Natural killer cell (primary cell): Measurements from ENCODE around the gene NUDT16L1. TPM values are rescaled to one million over a fixed set of nuclear protein-coding genes. Genes with fewer than 3 reads are reported as not detected.
A peak's percentile ranks its signal among the peaks of the same experiment; 100 is the strongest.

Experiments
- ATAC-seq, 3 donors: fragments of 150-1000 bp in 2 of 3; fragments of 200-7000 bp in 1 of 3; cut with Tn5 transposase; 1 replicate in 1 of 3; 2 replicates in 2 of 3; pipeline ENCODE4 v1.10.0; 2021; ENCODE audit warnings: mild to moderate bottlenecking in 2 of 3, moderate library complexity in 2 of 3
- DNase-seq, 2 donors: peaks; one replicate each; pipeline versions ENCODE4 v3.0.0 to v3.0.0-alpha.2; 2013 to 2021; ENCODE audit warnings: mixed read lengths in 1 of 2
- H3K27ac ChIP-seq: one replicate; pipeline ENCODE4 v1.5.1; 2013; ENCODE audit warnings: mild to moderate bottlenecking, low read length
- H3K27me3 ChIP-seq: one replicate; pipeline ENCODE4 v1.6.1; 2013; ENCODE audit warnings: low read length; ENCODE audit not compliant: control insufficient read depth, insufficient read depth
- H3K36me3 ChIP-seq: one replicate; pipeline ENCODE4 v1.6.1; 2013; ENCODE audit warnings: low read length; ENCODE audit not compliant: control insufficient read depth, insufficient read depth
- H3K4me1 ChIP-seq: one replicate; pipeline ENCODE4 v1.6.1; 2013; ENCODE audit warnings: low read length; ENCODE audit not compliant: control insufficient read depth, insufficient read depth
- H3K4me3 ChIP-seq: one replicate; pipeline ENCODE4 v1.5.1; 2013; ENCODE audit warnings: low read length
- H3K9me3 ChIP-seq: one replicate; pipeline ENCODE4 v1.6.1; 2013; ENCODE audit warnings: low read length; ENCODE audit not compliant: control insufficient read depth, insufficient read depth
- H3K27ac Mint-ChIP-seq, 2 donors: one replicate each; pipeline ENCODE4 v1.8.0; 2022; ENCODE audit warnings: mild to moderate bottlenecking in 2 of 2, mixed read lengths in 2 of 2, moderate library complexity in 1 of 2
- H3K27me3 Mint-ChIP-seq, 2 donors: one replicate each; pipeline ENCODE4 v1.8.0; 2022; ENCODE audit warnings: low read depth in 2 of 2, mixed read lengths in 2 of 2
- H3K36me3 Mint-ChIP-seq: one replicate; pipeline ENCODE4 v1.8.0; 2022; ENCODE audit warnings: mixed read lengths
- H3K4me1 Mint-ChIP-seq, 2 donors: one replicate each; pipeline ENCODE4 v1.8.0; 2022; ENCODE audit warnings: mixed read lengths in 2 of 2
- H3K4me3 Mint-ChIP-seq: one replicate; pipeline ENCODE4 v1.8.0; 2022; ENCODE audit warnings: mild to moderate bottlenecking, moderate library complexity, mixed read lengths
- H3K9me3 Mint-ChIP-seq, 2 donors: one replicate each; pipeline ENCODE4 v1.8.0; 2022; ENCODE audit warnings: mixed read lengths in 2 of 2
- CTCF ChIP-seq: fragments of 200-600 bp; IDR thresholded peaks from one replicate; pipeline ENCODE4 v1.8.0; 2022; ENCODE audit warnings: antibody characterized with exemption
- WGBS: methylation state at CpG from one replicate; pipeline ENCODE4 v1.1.7; 2013; ENCODE audit warnings: missing lambda C conversion rate; ENCODE audit not compliant: insufficient coverage; 5-methylcytosine and 5-hydroxymethylcytosine counted together
- intact Hi-C: fragments of 100-400 bp; cut with micrococcal nuclease; formaldehyde crosslinking; loops from one replicate; pipeline ENCODE4 v1.14.2; 2022
- total RNA-seq, 4 donors: library from RNA; stranded (reverse); fragments of 120-200 nt in 1 of 4; gene quantifications; one replicate each; pipeline versions ENCODE4 v1.2.3 to v1.2.4, GENCODE V29; 2013 to 2022

The NUDT16L1 gene
- total RNA-seq, 3 donors from 2014 or later (not counting 1 experiment from before 2014, with no cell fraction given), result 30.8 to 39.1 (median 35.0) TPM

DNA sequence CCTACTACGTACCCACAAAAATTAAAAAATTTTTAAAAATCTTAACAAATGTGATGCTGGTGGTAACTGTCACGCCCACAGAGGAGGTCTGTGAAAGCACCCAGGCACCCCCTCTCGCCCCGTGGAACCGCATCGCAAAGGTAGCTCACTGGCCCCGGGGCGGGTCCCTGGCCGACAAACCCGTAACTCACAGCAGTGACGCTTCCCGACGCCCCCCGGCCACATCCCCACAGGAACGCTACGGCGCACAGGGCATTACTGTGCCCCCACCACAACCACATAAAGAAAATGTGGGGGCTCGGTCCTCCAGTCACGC, 40.3 kb downstream of the NUDT16L1 start:
- no peaks in the 10 kb centered on the region for H3K27me3 Mint-ChIP-seq
- ATAC-seq (peak in 1 of 3 donors; percentile 4), DNase-seq (peak in 1 of 2 donors; percentile 50)
- Histone ChIP-seq H3K4me3 (peak overlapping the region; percentile 97), H3K36me3 (peaks cover 10% of the 10 kb centered on the region), H3K27me3 (no peaks in the 10 kb centered on the region), H3K4me1 (peaks cover 18% of the 10 kb centered on the region), H3K9me3 (no peaks in the 10 kb centered on the region), H3K27ac (no peak overlapping the region)
- TF ChIP-seq CTCF, result no peak
- H3K4me3 Mint-ChIP-seq, result peak overlapping the region; percentile 90
- peaks cover 12 to 26% of the 10 kb centered on the region in 2 donors for H3K4me1 Mint-ChIP-seq
- WGBS, result 0% methylated on average over 19 of the region's 19 CpGs
- H3K27ac Mint-ChIP-seq, result peak overlapping the region; percentile 87 to 91
- H3K9me3 Mint-ChIP-seq, result no peaks in the 10 kb centered on the region
- H3K36me3 Mint-ChIP-seq, result no peaks in the 10 kb centered on the region
- intact Hi-C loops, result loop anchor here (1.0 to 2.0 kb wide), 3 partner anchors 35 to 69 kb away; partner anchors contain the start of genes NUDT16L1 and ROGDI

DNA sequence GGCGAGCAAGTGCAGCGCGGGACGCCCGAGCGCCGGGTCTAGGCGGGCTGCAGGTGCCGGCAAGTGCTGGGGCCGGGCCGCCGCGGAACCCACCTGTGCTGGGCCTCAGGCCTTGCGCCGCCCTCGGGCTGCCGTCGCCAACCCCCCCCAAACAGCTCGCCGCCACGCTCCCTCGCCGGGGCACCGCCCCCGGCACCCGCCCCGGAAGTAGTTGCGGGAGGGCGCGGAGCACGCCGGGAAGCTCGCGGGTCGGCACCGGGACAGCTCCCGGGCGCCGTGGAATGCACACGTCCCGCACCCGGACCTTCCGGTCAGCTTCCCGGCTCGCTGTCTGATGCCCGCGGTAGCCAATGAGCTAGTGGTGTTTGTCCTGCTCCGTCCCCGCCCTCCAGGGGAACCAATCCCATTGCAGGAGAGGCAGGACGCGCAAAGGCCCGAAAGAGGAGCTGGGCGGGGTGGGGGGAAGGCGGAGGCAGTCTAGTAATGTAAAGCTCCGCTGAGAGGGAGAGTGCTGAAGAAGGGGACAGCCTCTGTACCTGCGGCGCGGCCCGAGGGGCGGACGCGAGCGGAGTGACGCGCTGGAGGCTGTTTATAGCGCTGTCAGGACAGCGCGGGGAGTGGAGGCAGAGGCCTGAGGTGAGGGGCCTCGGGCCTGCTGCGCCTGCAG, 40.8 kb downstream of the NUDT16L1 start, which contains the start of the genes ANKS3 and DNAAF8:
Gene ANKS3 (minus strand): TSS at position 209 of the 667 bp plus-strand sequence. CDS start 4,122 bp downstream, outside the sequence.
Gene DNAAF8 (plus strand): TSS at position 475 of the 667 bp plus-strand sequence. CDS start 1,978 bp downstream, outside the sequence.
- Histone ChIP-seq H3K36me3 (peaks cover 6% of the 10 kb centered on the region), H3K27ac (peak within 1 kb of the TSS; percentile 73), H3K9me3 (no peaks in the 10 kb centered on the region), H3K4me1 (peaks cover 18% of the 10 kb centered on the region), H3K4me3 (peak within 1 kb of the TSS; percentile 97), H3K27me3 (no peaks in the 10 kb centered on the region)
- intact Hi-C loops, result loop anchor here (1.0 to 2.0 kb wide), 3 partner anchors 35 to 69 kb away; partner anchors contain the start of genes NUDT16L1 and ROGDI
- H3K27ac Mint-ChIP-seq, result peak within 1 kb of the TSS; percentile 87 to 91
- peak within 1 kb of the TSS; percentile 90 for H3K4me3 Mint-ChIP-seq
- H3K27me3 Mint-ChIP-seq, result no peaks in the 10 kb centered on the region
- under 1% methylated on average over 70 of the region's 70 CpGs for WGBS
- ATAC-seq (peak; percentile 74 to 87 (median 78)), DNase-seq (peak; percentile 78 to 89)
- TF ChIP-seq CTCF, result no peak
- H3K9me3 Mint-ChIP-seq, result no peaks in the 10 kb centered on the region
- no peaks in the 10 kb centered on the region for H3K36me3 Mint-ChIP-seq
- H3K4me1 Mint-ChIP-seq, result peaks cover 12 to 24% of the 10 kb centered on the region in 2 donors

DNA sequence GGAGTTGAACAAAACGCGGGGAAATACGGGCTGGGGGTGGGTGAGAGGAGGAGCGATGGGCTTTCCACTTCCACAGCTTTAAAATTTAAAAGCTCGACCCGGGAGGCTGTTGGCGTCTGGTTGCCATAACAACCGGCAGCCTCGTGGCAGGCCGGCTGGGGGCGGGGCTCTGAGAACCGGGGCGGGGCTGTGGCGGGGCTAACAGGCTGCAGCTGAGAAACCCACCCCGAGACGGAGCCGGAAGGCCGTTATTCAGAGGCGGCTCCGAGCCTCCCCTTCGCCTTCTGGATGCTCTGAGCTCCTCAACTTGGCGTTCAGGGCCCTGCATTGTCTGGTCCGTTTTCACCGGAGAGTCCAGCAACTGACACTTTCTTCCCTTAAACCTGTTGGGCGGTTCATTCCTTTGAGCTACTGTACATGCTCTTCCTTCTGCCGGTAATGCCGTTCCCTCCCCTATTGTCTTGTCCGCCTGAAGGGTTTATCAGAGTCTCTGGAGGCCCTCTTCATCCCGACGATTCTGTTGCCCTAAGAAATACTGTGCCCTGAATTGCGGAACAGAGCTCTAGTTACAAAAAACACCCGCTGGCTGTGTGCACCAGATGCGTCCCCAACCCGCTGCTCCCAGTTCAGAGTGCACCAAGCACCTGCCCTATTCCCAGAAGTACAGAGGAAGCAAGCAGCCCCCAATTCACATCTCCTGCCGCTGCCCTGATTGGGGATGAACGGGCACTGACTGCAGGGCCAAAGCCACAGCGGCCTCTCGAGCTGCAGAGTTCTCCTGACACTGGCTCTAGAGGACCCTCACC, 41.6 kb downstream of the NUDT16L1 start:
- Mint-ChIP-seq H3K36me3 (no peaks in the 10 kb centered on the region), H3K27ac (peak overlapping the region; percentile 87 to 91), H3K4me1 (peaks cover 12 to 24% of the 10 kb centered on the region in 2 donors), H3K27me3 (no peaks in the 10 kb centered on the region), H3K9me3 (no peaks in the 10 kb centered on the region), H3K4me3 (peak overlapping the region; percentile 90)
- ATAC-seq (peak; percentile 82 to 91 (median 83)), DNase-seq (peak; percentile 92 to 95)
- H3K4me1 ChIP-seq, result peaks cover 18% of the 10 kb centered on the region
- TF ChIP-seq CTCF, result no peak
- H3K4me3 ChIP-seq, result peak overlapping the region; percentile 97
- 11% methylated on average over 38 of the region's 38 CpGs for WGBS
- no peaks in the 10 kb centered on the region for H3K36me3 ChIP-seq
- peak overlapping the region; percentile 73 for H3K27ac ChIP-seq
- H3K27me3 ChIP-seq, result no peaks in the 10 kb centered on the region
- H3K9me3 ChIP-seq, result no peaks in the 10 kb centered on the region
- intact Hi-C loops, result loop anchor here (1.0 to 2.0 kb wide), 3 partner anchors 34 to 68 kb away; partner anchors contain the start of genes NUDT16L1 and ROGDI
